ENCODE measurements around the gene RHBDF2.

- TF ChIP-seq, protein P1, sequence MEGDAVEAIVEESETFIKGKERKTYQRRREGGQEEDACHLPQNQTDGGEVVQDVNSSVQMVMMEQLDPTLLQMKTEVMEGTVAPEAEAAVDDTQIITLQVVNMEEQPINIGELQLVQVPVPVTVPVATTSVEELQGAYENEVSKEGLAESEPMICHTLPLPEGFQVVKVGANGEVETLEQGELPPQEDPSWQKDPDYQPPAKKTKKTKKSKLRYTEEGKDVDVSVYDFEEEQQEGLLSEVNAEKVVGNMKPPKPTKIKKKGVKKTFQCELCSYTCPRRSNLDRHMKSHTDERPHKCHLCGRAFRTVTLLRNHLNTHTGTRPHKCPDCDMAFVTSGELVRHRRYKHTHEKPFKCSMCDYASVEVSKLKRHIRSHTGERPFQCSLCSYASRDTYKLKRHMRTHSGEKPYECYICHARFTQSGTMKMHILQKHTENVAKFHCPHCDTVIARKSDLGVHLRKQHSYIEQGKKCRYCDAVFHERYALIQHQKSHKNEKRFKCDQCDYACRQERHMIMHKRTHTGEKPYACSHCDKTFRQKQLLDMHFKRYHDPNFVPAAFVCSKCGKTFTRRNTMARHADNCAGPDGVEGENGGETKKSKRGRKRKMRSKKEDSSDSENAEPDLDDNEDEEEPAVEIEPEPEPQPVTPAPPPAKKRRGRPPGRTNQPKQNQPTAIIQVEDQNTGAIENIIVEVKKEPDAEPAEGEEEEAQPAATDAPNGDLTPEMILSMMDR (IDR thresholded peaks at IDR 0.05) = no peak
- TF ChIP-seq POLR2A (IDR thresholded peaks at IDR 0.05) (no peak), EP300 (IDR thresholded peaks at IDR 0.05) (no peak)
These were observed 1.0 kb downstream of the RHBDF2 start for GRCh38 chr17:76500074-76500746.
